SK-N-SH (cell line): Measurements from ENCODE around the gene C1QTNF8.

Experiments used
- CTCF ChIP-seq: fragments of 200-600 bp; sonication (generic); IDR thresholded peaks from 2 replicates; pipeline ENCODE4 v1.6.1; 2017; ENCODE audit warnings: antibody characterized with exemption, mild to moderate bottlenecking, moderate library complexity
- EP300 ChIP-seq, 2 experiments: IDR thresholded peaks; 2 replicates each; pipeline versions ENCODE4 v1.4.0 to v1.6.1; 2012; ENCODE audit warnings: borderline replicate concordance in 1 of 2, low read depth in 1 of 2, low read length in 1 of 2
- EZH2phosphoT487 ChIP-seq: fragments of 200-600 bp; sonication (generic); IDR thresholded peaks from 2 replicates; pipeline ENCODE4 v1.6.1; 2017; ENCODE audit warnings: low read depth, mixed run types, mild to moderate bottlenecking, antibody characterized with exemption, moderate library complexity, borderline replicate concordance
- FOSL2 ChIP-seq: IDR thresholded peaks from 2 replicates; pipeline ENCODE4 v1.4.0; 2012; ENCODE audit warnings: low read depth, mild to moderate bottlenecking, moderate library complexity, borderline replicate concordance
- NFIC ChIP-seq: IDR thresholded peaks from 2 replicates; pipeline ENCODE4 v1.4.0; 2012; ENCODE audit warnings: borderline replicate concordance
- POLR2AphosphoS5 ChIP-seq: IDR thresholded peaks from 2 replicates; pipeline ENCODE4 v1.6.1; 2012; ENCODE audit warnings: low read depth, low read length
- RAD21 ChIP-seq: IDR thresholded peaks from 2 replicates; pipeline ENCODE4 v1.6.1; 2012; ENCODE audit warnings: mild to moderate bottlenecking, low read length
- REST ChIP-seq: IDR thresholded peaks from 2 replicates; pipeline ENCODE4 v1.6.1; 2012; ENCODE audit warnings: mild to moderate bottlenecking, low read depth, low read length, moderate library complexity
- RFX5 ChIP-seq: IDR thresholded peaks from 2 replicates; pipeline ENCODE4 v1.6.1; 2012; ENCODE audit warnings: mild to moderate bottlenecking, improper control_type of control experiment, low read length
- TAF1 ChIP-seq: IDR thresholded peaks from 2 replicates; pipeline ENCODE4 v1.6.1; 2012; ENCODE audit warnings: low read depth, mild to moderate bottlenecking, low read length, moderate library complexity, borderline replicate concordance
- TCF12 ChIP-seq: IDR thresholded peaks from 2 replicates; pipeline ENCODE4 v1.4.0; 2012
- USF2 ChIP-seq: fragments of 150-350 bp; IDR thresholded peaks from 2 replicates; pipeline ENCODE4 v1.6.1; 2017; ENCODE audit warnings: antibody characterized with exemption, low read length, low read depth, borderline replicate concordance
- YY1 ChIP-seq: IDR thresholded peaks from 2 replicates; pipeline ENCODE4 v1.4.0; 2012; ENCODE audit warnings: low read depth, mild to moderate bottlenecking

- TF ChIP-seq CTCF (no peak), FOSL2 (no peak), NFIC (no peak), EP300 (IDR thresholded peaks at IDR 0.05; ENCODE audit: borderline replicate concordance in 1 of 2, low read depth in 1 of 2, low read length in 1 of 2) (no peak), TCF12 (no peak), REST (no peak), EZH2phosphoT487 (no peak), TAF1 (no peak), POLR2AphosphoS5 (no peak), RFX5 (no peak), USF2 (no peak), YY1 (no peak), RAD21 (no peak)
Measured at GRCh38 chr16:1055557-1055924, 40.5 kb downstream of the C1QTNF8 start.
